OCI-LY7 (cell line): ENCODE data around the gene TRIM74.

Source experiments
- CTCF ChIP-seq: fragments of 200-600 bp; sonication (generic); conservative IDR thresholded peaks from 2 replicates; pipeline ENCODE4 v1.5.1; 2014; ENCODE audit warnings: mild to moderate bottlenecking, antibody characterized with exemption, low read length, moderate library complexity, mixed read lengths
- EZH2phosphoT487 ChIP-seq: fragments of 200-600 bp; sonication (generic); IDR thresholded peaks from 2 replicates; pipeline ENCODE4 v1.6.1; 2018; ENCODE audit warnings: low read depth, borderline replicate concordance, mild to moderate bottlenecking, mixed run types, antibody characterized with exemption, low read length, moderate library complexity, mixed read lengths

DNA sequence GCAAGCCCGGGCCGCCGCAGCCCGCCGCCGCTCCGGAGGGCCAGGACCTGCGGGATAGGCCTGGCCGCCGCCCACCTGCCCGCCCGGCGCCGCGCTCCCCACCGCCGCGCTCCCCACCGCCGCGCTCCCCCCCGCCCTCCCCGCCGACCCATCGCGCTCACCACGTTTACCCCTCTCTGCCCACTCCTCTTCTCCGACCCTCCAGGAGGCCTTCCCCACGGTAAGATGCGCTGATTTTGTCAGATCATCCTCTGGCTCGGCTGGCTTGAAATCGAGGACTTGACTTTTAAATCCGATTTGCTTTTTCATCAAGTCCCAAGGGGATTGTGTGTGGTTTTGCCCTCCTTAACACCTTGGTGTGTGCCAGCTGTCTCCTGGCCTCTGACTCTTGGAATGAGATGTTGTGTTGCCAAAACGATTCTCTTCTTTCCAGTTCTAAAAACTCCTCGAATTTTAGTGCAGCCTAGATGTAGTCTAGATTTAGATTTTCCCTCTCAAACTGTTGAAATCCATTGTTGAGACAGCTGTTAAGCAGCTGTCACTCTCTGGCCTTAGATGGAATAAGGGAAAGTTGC, 43.6 kb downstream of the TRIM74 start:
- no peak for TF ChIP-seq CTCF
- TF ChIP-seq EZH2phosphoT487, result no peak
